Upper lobe of right lung (tissue), 1 donor: Measurements from ENCODE around the gene NOS1. TPM values are rescaled to one million over a fixed set of nuclear protein-coding genes. Genes with fewer than 3 reads are reported as not detected.

Experiments used
- ATAC-seq: fragments of 200-7000 bp; cut with Tn5 transposase; one replicate; pipeline ENCODE4 v1.9.1; 2020; ENCODE audit warnings: mild to moderate bottlenecking, moderate library complexity
- DNase-seq: peaks from one replicate; pipeline ENCODE4 v3.0.0-alpha.2; 2020
- H3K27ac ChIP-seq: fragments of 200-600 bp; one replicate; pipeline ENCODE4 v1.8.0; 2022
- H3K27me3 ChIP-seq: fragments of 200-600 bp; one replicate; pipeline ENCODE4 v1.8.0; 2022; ENCODE audit warnings: mild to moderate bottlenecking
- H3K36me3 ChIP-seq: fragments of 200-600 bp; one replicate; pipeline ENCODE4 v1.8.0; 2022
- H3K4me1 ChIP-seq: fragments of 200-600 bp; one replicate; pipeline ENCODE4 v1.8.0; 2022
- H3K4me3 ChIP-seq: fragments of 200-600 bp; one replicate; pipeline ENCODE4 v1.8.0; 2022; ENCODE audit warnings: mild to moderate bottlenecking
- H3K9me3 ChIP-seq: fragments of 200-600 bp; one replicate; pipeline ENCODE4 v1.8.0; 2022
- CTCF ChIP-seq: fragments of 200-600 bp; IDR thresholded peaks from one replicate; pipeline ENCODE4 v1.8.0; 2022; ENCODE audit warnings: antibody characterized with exemption
- intact Hi-C: fragments of 100-400 bp; cut with DNase I; formaldehyde crosslinking; loops from one replicate; pipeline ENCODE4 v1.11.0; 2022
- total RNA-seq: library from RNA; stranded (reverse); fragmentation: NEBNext Ultra II Directional; extraction: Animal tissue kit (Norgen Biotek cat#: 25700); gene quantifications from one replicate; pipeline ENCODE4 v1.2.1, GENCODE V29; 2021
- donor health status: DM: no; HTN: yes; CAD: no; lungs with severe emphysema.

Gene NOS1
- total RNA-seq, 1 donor from 2014 or later = 4.9 TPM

- H3K27me3 ChIP-seq = peaks cover 1% of the 10 kb centered on the region
- ATAC-seq = no peak
- no peaks in the 10 kb centered on the region for H3K4me1 ChIP-seq
- no peak for DNase-seq
- no peak overlapping the region for H3K27ac ChIP-seq
- no peaks in the 10 kb centered on the region for H3K36me3 ChIP-seq
- H3K4me3 ChIP-seq = no peak overlapping the region
- TF ChIP-seq CTCF = no peak
- no peaks in the 10 kb centered on the region for H3K9me3 ChIP-seq
- intact Hi-C loops = no loop called here
Observed at GRCh38 chr12:117342247-117342646, 19.2 kb downstream of the NOS1 start.

GRCh38 chr12:117339104-117339503 lies 22.3 kb downstream of the NOS1 start:
- no peaks in the 10 kb centered on the region for H3K9me3 ChIP-seq
- no peak overlapping the region for H3K27ac ChIP-seq
- intact Hi-C loops = no loop called here
- H3K4me1 ChIP-seq = peaks cover 8% of the 10 kb centered on the region
- no peaks in the 10 kb centered on the region for H3K36me3 ChIP-seq
- H3K4me3 ChIP-seq = no peak overlapping the region
- no peak for DNase-seq
- no peak for TF ChIP-seq CTCF
- no peak for ATAC-seq
- H3K27me3 ChIP-seq = peaks cover 2% of the 10 kb centered on the region

DNA sequence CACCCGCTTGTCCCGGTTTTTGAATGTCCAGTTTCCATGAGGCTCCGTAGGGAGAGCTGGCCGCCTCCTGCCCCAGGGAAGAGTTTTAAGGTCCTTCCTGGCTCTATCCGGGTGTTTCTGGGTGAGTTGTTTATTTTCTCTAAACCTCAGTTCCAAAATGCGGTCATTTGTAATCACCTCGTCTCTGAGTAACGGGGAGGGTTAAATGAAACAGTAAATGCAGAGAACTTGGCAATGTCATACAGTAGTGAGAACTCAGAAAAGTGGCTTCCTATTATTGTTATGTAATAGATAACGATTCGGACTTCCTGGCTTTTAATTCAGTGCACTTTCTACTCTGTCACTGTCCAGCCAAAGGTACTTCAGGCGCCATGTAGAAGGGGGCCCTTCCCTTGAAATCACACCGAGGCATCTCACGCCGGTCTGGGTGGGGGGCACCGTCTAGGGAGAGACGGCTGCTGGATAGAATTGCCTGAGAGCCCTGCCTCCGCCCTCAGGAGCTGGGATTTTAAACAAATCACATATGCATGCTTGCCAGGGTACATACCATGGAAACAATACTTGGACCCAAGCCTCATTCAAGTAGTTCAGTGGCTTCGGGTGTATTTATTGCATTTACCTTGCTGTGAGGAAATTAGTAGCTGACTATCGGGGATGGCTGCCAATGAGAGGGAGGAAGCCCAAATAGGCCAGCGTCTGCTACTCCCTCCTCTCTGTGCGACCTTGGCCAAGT lies 26.4 kb downstream of the NOS1 start:
- no peaks in the 10 kb centered on the region for H3K9me3 ChIP-seq
- no peaks in the 10 kb centered on the region for H3K36me3 ChIP-seq
- peak; percentile 71 for ATAC-seq
- intact Hi-C loops = no loop called here
- no peak overlapping the region for H3K27ac ChIP-seq
- peaks cover 16% of the 10 kb centered on the region for H3K27me3 ChIP-seq
- H3K4me3 ChIP-seq = no peak overlapping the region
- DNase-seq = no peak
- peaks cover 13% of the 10 kb centered on the region for H3K4me1 ChIP-seq
- no peak for TF ChIP-seq CTCF

DNA sequence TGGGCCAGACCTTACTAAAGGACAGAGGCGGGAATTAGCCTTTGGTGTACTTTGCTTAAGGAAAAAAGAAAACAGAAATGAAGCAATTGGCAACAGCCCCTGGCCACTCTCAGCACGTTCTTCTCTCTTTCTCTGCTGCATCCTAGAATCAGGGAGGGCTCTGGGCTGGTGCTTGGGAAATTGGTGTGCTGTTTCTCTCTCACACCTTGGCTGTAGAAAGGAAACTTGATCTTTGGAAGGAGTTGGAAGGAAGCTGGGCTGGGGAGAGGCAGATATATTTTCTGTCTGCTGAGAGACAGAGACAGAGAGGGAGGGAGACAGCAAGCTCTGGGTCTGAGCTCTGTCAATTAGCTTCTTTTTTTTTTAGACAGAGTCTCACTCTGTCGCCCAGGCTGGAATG lies 27.4 kb downstream of the NOS1 start:
- H3K4me3 ChIP-seq = no peak overlapping the region
- DNase-seq (no peak), ATAC-seq (no peak)
- peaks cover 16% of the 10 kb centered on the region for H3K27me3 ChIP-seq
- no peaks in the 10 kb centered on the region for H3K9me3 ChIP-seq
- no peak for TF ChIP-seq CTCF
- intact Hi-C loops = no loop called here
- peaks cover 13% of the 10 kb centered on the region for H3K4me1 ChIP-seq
- H3K36me3 ChIP-seq = no peaks in the 10 kb centered on the region
- no peak overlapping the region for H3K27ac ChIP-seq

DNA sequence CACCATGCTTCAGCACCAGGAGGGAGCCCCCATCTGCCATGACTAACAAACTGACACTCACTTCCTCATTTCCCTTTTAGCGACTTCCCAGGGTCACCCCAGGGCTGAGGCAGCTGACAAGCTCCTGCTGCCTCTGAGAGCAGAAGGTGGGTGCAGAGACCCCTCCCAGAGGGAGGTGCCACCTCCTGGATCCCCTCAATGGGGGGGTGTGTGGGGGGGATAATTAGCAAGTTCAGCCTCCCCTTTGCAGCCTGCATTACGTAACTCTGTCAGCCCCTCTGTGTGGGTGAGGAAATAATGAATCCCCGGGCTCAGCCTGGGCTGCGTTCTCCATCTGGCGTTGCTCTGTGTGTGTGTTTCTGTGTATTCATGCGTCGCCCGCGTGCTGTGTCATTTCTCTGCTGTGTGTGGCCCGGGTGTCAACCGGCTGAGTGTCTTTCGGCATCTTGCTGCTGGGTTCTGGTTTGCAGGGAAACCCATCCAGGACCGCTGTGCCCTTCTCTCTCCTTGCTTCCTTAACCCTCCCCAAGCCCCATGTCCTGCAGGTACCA lies 28.0 kb downstream of the NOS1 start:
- peaks cover 16% of the 10 kb centered on the region for H3K27me3 ChIP-seq
- no peak for DNase-seq
- H3K9me3 ChIP-seq = no peaks in the 10 kb centered on the region
- no peak overlapping the region for H3K27ac ChIP-seq
- no peak overlapping the region for H3K4me3 ChIP-seq
- H3K4me1 ChIP-seq = peaks cover 13% of the 10 kb centered on the region
- no peak for ATAC-seq
- H3K36me3 ChIP-seq = no peaks in the 10 kb centered on the region
- TF ChIP-seq CTCF = no peak
- intact Hi-C loops = no loop called here
